Activated CD8-positive, alpha-beta memory T cell treated with anti-CD3 and anti-CD28 coated beads, Interleukin-2, amount 10 ng/mL, durations not matched to agents 7 days and 5 days (primary cell): ENCODE data around the gene NWD2. TPM values are rescaled to one million over a fixed set of nuclear protein-coding genes. Genes with fewer than 3 reads are reported as not detected.
"Not testable (repeated sequence)": the region's sequence is repeated elsewhere in the genome, so short reads cannot be mapped to it uniquely, and the experiment has no call there.

Experiments
- ATAC-seq: fragments of 150-1000 bp; cut with Tn5 transposase; one replicate; pipeline ENCODE4 v1.10.0; 2021; ENCODE audit warnings: moderate library complexity
- CTCF ChIA-PET: fragments of 350-600 bp; sonication (Branson Sonifier 250); formaldehyde crosslinking; loops from one replicate; lab custom pipeline; 2021; ENCODE audit warnings: antibody characterized with exemption; lab: Charles Lee
- DNase-seq: peaks from one replicate; pipeline ENCODE4 v3.0.0-alpha.2; 2020
- H3K27ac Mint-ChIP-seq: one replicate; pipeline ENCODE4 v1.8.0; 2021; ENCODE audit warnings: mild to moderate bottlenecking, mixed read lengths
- H3K27me3 Mint-ChIP-seq: one replicate; pipeline ENCODE4 v1.8.0; 2021; ENCODE audit warnings: mixed read lengths
- H3K36me3 Mint-ChIP-seq: one replicate; pipeline ENCODE4 v1.8.0; 2021; ENCODE audit warnings: mild to moderate bottlenecking, mixed read lengths
- H3K4me1 Mint-ChIP-seq: one replicate; pipeline ENCODE4 v1.8.0; 2021; ENCODE audit warnings: mixed read lengths
- H3K4me3 Mint-ChIP-seq: one replicate; pipeline ENCODE4 v1.8.0; 2021; ENCODE audit warnings: mild to moderate bottlenecking, moderate library complexity, mixed read lengths
- H3K9me3 Mint-ChIP-seq: one replicate; pipeline ENCODE4 v1.8.0; 2022; ENCODE audit warnings: low read depth, mixed read lengths
- total RNA-seq, 2 experiments: library from RNA; stranded (reverse); gene quantifications; one replicate each; pipeline ENCODE4 v1.2.3, GENCODE V29; 2021

Gene NWD2, protein sequence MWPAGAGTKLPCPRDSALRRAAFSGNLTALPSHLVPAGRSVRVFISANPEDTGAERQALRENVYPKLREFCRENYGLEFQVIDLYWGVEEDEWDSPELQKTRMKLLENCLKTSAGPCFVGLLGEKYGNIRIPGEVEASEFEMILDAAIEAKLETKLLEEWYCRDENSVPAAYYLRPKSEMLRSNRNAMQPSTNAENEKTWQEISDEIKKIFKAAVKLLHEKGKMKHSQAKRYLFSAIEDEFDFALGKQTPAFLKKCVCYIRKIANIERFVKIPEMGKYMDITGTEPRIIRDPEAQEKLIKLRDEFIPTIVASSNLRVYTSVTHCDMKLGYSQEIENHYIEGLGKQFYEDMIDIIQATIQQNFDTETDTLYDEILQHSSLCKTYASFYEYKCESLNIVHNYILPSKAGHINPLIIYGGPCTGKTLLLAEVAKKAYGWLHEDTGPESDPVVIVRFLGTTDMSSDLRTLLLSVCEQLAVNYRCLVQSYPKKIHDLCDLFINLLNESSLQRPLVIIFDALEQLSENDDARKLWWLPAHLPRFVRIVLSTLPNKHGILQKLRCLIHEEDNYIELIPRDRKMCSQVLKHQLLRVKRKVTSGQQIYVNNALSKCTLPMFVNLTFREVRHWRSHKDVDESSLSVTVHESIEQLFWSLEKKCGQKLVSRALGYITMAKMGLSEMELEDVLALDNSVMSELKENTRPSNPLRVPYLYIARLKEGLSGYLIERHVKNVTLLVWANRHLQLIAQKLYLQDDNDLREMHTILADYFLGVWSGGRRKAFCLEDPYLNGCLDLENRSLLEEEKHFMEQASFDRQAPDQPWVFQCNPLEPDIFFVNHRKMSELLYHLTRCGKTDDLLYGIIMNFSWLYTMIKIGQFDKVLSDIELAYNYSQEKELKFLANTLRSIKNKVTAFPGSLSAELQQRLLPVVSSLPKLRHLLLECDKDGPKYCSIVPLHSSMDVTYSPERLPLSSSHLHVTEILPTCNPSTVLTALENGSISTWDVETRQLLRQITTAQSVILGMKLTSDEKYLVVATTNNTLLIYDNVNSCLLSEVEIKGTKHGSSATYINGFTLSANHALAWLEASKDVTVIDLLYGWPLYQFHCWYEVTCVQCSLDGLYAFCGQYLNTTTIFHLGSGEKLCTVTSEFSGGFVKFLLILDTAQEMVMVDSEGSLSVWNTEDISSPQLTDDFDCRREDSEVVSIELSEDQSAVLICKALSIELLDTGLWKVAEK (N-terminal part only)
- total RNA-seq, result not detected

DNA sequence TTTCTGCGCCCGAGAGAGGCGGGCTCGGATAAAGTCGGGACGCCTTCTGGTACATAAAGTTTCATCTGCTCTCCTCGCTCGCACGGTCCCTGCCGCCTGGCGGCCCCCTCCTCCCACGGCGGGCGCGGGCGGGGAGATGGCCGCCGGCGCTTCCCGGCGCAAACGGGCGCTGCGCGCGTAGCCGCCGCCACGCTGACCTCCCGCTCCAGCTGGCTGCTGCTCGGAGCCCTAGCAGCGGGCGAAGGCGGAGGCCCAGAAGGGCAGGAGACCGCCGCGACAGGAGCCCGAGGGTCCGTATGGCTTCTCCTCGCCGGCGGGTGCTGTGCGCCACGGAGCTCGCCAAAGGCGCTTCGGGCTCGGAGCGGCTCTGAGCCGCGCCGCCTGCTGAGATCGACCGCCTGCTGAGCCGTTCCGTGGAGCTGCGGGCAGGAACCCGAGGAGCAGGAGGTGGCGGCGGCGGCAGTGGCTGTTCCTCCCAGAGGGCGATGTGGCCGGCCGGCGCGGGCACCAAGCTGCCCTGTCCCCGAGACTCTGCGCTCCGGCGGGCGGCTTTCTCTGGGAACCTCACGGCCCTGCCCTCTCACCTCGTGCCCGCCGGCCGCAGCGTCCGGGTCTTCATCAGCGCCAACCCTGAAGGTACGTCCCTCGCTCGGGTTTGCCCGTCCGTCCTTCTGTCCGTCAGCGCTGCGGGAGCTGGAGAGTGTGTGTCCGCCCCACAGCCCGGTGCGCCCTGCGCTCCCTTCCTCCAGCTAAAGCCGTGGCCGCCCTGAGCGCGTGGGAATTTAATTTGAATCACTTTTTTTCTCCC, at the start of gene NWD2:
Gene NWD2, plus strand, starts transcription at position 161 of the 808 bp plus-strand sequence. Its CDS starts 325 bp downstream, at position 486.
- Mint-ChIP-seq H3K27ac (no peak within 1 kb of the TSS), H3K9me3 (no peaks in the 10 kb centered on the region), H3K27me3 (peaks cover 46% of the 10 kb centered on the region), H3K4me1 (no peaks in the 10 kb centered on the region), H3K36me3 (peaks cover 2% of the 10 kb centered on the region), H3K4me3 (no peak within 1 kb of the TSS)
- no peak for DNase-seq
- no peak for ATAC-seq
- CTCF ChIA-PET, result no interaction called here

DNA sequence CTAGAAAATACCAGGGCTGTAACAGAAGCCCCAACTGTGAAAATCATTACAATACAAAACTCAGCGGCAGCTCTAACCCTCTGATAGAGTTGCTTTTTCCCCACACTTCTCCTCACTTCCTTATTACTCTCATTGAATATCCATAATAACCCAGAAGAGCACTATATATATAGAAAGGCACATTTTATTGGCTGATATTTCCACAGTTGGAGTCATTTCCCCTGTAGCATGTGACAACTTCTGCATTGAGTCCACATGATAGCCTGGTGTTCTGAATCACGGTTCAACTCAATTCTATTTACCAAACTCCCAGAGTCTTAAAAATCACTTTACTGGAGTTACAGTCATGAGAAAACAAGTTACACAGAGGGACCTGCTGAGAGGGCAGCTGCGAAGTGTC, 46.6 kb upstream of the NWD2 start:
- Mint-ChIP-seq H3K4me1 (no peaks in the 10 kb centered on the region), H3K27ac (no peak overlapping the region), H3K9me3 (no peaks in the 10 kb centered on the region), H3K36me3 (no peaks in the 10 kb centered on the region), H3K4me3 (no peak overlapping the region), H3K27me3 (no peaks in the 10 kb centered on the region)
- CTCF ChIA-PET, result no interaction called here
- DNase-seq, result no peak
- no peak for ATAC-seq

GRCh38 chr4:37204740-37205139, 39.8 kb upstream of the NWD2 start:
- H3K27ac Mint-ChIP-seq, DNase-seq, H3K4me1 Mint-ChIP-seq, H3K9me3 Mint-ChIP-seq, ATAC-seq, H3K36me3 Mint-ChIP-seq, H3K27me3 Mint-ChIP-seq, CTCF ChIA-PET, H3K4me3 Mint-ChIP-seq: not testable (repeated sequence)

GRCh38 chr4:37216209-37216608, 28.3 kb upstream of the NWD2 start:
- CTCF ChIA-PET, result no interaction called here
- no peaks in the 10 kb centered on the region for H3K4me1 Mint-ChIP-seq
- no peaks in the 10 kb centered on the region for H3K9me3 Mint-ChIP-seq
- no peak overlapping the region for H3K27ac Mint-ChIP-seq
- H3K36me3 Mint-ChIP-seq, result no peaks in the 10 kb centered on the region
- ATAC-seq (no peak), DNase-seq (no peak)
- H3K27me3 Mint-ChIP-seq, result no peaks in the 10 kb centered on the region
- no peak overlapping the region for H3K4me3 Mint-ChIP-seq

DNA sequence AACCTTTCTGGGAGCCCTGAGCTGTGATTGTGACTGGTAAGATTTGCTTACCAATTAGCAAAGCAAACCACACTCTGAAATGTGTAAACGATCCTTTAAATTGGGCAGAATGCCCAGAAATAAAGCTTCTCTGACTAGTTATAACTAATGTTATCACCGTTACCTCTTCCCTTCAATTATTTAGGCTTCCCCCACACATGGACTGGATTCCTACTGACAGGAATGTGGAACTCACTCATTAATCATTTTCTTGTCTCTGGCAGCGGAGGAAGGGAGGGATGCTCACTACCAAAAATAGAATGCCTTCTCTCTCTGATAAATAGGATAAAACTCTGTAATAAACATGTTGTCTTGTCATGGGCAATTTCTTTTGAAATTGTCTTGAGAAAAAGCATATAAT, 25.3 kb upstream of the NWD2 start:
- ATAC-seq, result no peak
- no peaks in the 10 kb centered on the region for H3K27me3 Mint-ChIP-seq
- H3K4me3 Mint-ChIP-seq, result no peak overlapping the region
- no peaks in the 10 kb centered on the region for H3K4me1 Mint-ChIP-seq
- H3K36me3 Mint-ChIP-seq, result no peaks in the 10 kb centered on the region
- H3K27ac Mint-ChIP-seq, result no peak overlapping the region
- no peaks in the 10 kb centered on the region for H3K9me3 Mint-ChIP-seq
- DNase-seq, result no peak
- CTCF ChIA-PET, result no interaction called here

DNA sequence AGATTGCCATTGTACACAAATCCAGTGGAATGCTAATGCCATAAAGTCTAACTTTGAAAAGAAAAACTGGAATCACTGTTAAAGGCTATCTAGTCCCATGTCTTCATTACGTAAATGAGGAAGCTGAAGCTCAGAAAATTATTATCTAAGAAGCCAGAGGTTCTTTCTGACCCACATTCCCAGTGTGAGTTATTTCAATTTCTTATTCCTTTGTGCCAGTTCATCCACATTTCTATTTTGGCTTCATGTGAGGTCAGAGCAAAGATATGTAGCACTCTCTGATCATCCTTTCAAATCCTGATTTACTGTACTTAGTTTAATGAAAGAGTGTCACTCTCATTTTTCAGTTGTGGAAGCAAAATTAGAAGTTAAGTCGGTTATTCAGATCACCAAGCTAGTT, 24.6 kb upstream of the NWD2 start:
- no peak for ATAC-seq
- Mint-ChIP-seq H3K9me3 (no peaks in the 10 kb centered on the region), H3K27ac (no peak overlapping the region)

GRCh38 chr4:37220685-37221084, 23.9 kb upstream of the NWD2 start:
- CTCF ChIA-PET, result no interaction called here

More for the DNA sequence above, 24.6 kb upstream of the NWD2 start:
- Mint-ChIP-seq H3K4me3 (no peak overlapping the region), H3K36me3 (no peaks in the 10 kb centered on the region), H3K27me3 (no peaks in the 10 kb centered on the region), H3K4me1 (no peaks in the 10 kb centered on the region)
- CTCF ChIA-PET, result no interaction called here
- DNase-seq, result no peak

GRCh38 chr4:37223732-37224131, 20.8 kb upstream of the NWD2 start:
- DNase-seq (no peak), ATAC-seq (no peak)
- Mint-ChIP-seq H3K27ac (no peak overlapping the region), H3K36me3 (no peaks in the 10 kb centered on the region), H3K4me1 (no peaks in the 10 kb centered on the region), H3K27me3 (no peaks in the 10 kb centered on the region), H3K9me3 (no peaks in the 10 kb centered on the region), H3K4me3 (no peak overlapping the region)
- CTCF ChIA-PET, result no interaction called here

More at GRCh38 chr4:37220685-37221084, 23.9 kb upstream of the NWD2 start:
- H3K4me1 Mint-ChIP-seq, result no peaks in the 10 kb centered on the region
- no peak for DNase-seq
- no peak for ATAC-seq
- H3K27ac Mint-ChIP-seq, result no peak overlapping the region
- no peaks in the 10 kb centered on the region for H3K9me3 Mint-ChIP-seq
- no peak overlapping the region for H3K4me3 Mint-ChIP-seq
- H3K27me3 Mint-ChIP-seq, result no peaks in the 10 kb centered on the region
- no peaks in the 10 kb centered on the region for H3K36me3 Mint-ChIP-seq

DNA sequence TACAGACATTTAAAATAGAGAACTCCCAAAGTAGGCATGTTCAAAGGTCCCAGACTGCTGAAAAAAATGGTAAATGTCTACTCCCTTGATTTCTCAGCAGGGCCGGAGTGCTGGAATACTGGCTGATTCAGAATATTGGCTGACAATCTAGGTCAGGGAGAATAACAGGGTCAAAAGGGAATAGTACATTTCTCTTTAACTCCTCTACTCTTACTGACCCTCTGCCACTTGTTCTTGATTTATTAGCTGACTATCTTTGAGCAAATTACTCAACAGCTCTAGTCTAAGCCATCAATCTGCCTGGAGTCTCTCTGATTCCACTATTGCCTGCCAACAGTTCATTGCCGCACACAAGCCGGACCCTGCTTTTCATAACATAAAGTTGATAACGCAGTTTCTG, 19.7 kb upstream of the NWD2 start:
- CTCF ChIA-PET, result no interaction called here

DNA sequence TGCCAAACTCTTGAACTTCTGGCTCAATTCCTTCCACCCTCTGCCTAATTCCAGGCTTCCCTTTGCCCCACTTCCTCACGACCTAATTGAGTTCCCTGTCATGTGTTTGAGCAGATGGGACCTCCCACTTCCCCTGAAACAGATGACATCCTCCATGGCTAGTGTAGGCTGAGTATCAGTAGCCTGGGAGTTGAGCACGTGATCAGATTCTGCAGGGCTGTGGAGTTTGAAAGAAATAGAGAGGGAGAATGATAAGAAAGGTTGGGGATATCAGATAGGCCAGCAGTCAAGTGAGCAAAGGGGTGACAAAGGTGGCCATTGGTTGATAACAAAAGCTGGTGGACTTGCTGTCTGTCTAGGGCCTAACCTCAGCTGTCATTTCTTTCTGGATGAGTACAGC, 18.8 kb upstream of the NWD2 start:
- H3K4me3 Mint-ChIP-seq, result no peak overlapping the region
- no peaks in the 10 kb centered on the region for H3K36me3 Mint-ChIP-seq
- no peak overlapping the region for H3K27ac Mint-ChIP-seq
- ATAC-seq, result no peak
- H3K27me3 Mint-ChIP-seq, result no peaks in the 10 kb centered on the region
- H3K9me3 Mint-ChIP-seq, result no peaks in the 10 kb centered on the region
- DNase-seq, result no peak
- CTCF ChIA-PET, result no interaction called here
- H3K4me1 Mint-ChIP-seq, result no peaks in the 10 kb centered on the region

More for the DNA sequence above, 19.7 kb upstream of the NWD2 start:
- Mint-ChIP-seq H3K4me3 (no peak overlapping the region), H3K4me1 (no peaks in the 10 kb centered on the region), H3K9me3 (no peaks in the 10 kb centered on the region), H3K36me3 (no peaks in the 10 kb centered on the region), H3K27me3 (no peaks in the 10 kb centered on the region), H3K27ac (no peak overlapping the region)
- no peak for ATAC-seq
- DNase-seq, result no peak

GRCh38 chr4:37232315-37232714, 12.2 kb upstream of the NWD2 start:
- Mint-ChIP-seq H3K36me3 (no peaks in the 10 kb centered on the region), H3K9me3 (no peaks in the 10 kb centered on the region), H3K27ac (no peak overlapping the region), H3K4me1 (no peaks in the 10 kb centered on the region), H3K4me3 (no peak overlapping the region), H3K27me3 (no peaks in the 10 kb centered on the region)
- CTCF ChIA-PET, result no interaction called here
- no peak for ATAC-seq
- DNase-seq, result no peak

DNA sequence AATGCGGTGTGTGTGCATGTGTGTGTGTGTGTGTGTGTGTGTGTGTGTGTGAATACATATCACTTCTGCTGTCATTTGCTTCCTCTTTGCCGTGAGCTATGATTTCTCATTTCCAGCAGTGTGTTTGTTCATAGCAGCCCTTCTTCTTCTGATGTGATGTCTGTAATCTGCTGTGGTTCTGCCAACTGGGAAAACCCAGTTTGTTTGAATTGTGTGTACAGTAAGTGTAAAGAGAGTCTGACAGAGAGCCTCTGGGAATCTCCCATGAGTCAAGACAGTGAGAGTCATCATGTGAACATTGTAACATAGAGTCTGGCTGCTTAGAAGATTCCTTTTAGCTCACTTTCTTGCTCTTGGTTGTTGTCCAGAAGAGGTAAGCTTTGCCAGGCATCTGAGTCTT, 8.4 kb upstream of the NWD2 start:
- no peaks in the 10 kb centered on the region for H3K4me1 Mint-ChIP-seq
- no peak overlapping the region for H3K4me3 Mint-ChIP-seq
- CTCF ChIA-PET, result no interaction called here
- ATAC-seq (no peak), DNase-seq (no peak)
- no peak overlapping the region for H3K27ac Mint-ChIP-seq
- H3K27me3 Mint-ChIP-seq, result peaks cover 3% of the 10 kb centered on the region
- no peaks in the 10 kb centered on the region for H3K36me3 Mint-ChIP-seq
- H3K9me3 Mint-ChIP-seq, result no peaks in the 10 kb centered on the region

GRCh38 chr4:37241647-37242046, 2.9 kb upstream of the NWD2 start:
- Mint-ChIP-seq H3K27ac (no peak overlapping the region), H3K27me3 (peaks cover 41% of the 10 kb centered on the region), H3K4me3 (no peak overlapping the region), H3K36me3 (peaks cover 2% of the 10 kb centered on the region), H3K9me3 (no peaks in the 10 kb centered on the region), H3K4me1 (no peaks in the 10 kb centered on the region)
- DNase-seq (no peak), ATAC-seq (no peak)
- CTCF ChIA-PET, result no interaction called here
